Liver (tissue), 9 donors: ENCODE measurements around the gene PTP4A1. TPM values are rescaled to one million over a fixed set of nuclear protein-coding genes. Genes with fewer than 3 reads are reported as not detected.
A peak's percentile ranks its signal among the peaks of the same experiment; 100 is the strongest.

Experiments
- DNase-seq: peaks from one replicate; pipeline ENCODE4 v3.0.0-alpha.2; 2017; ENCODE audit warnings: low spot score
- H3K27ac ChIP-seq, 2 donors: one replicate each; pipeline ENCODE4 v1.7.0; 2013; ENCODE audit warnings: inconsistent platforms in 2 of 2, low read length in 2 of 2, control low read depth in 1 of 2, low read depth in 1 of 2, mild to moderate bottlenecking in 1 of 2
- H3K27me3 ChIP-seq, 4 donors: one replicate each; pipeline versions ENCODE4 v1.6.1 to v1.7.0; 2013; ENCODE audit warnings: low read length in 3 of 4, inconsistent platforms in 1 of 4, mild to moderate bottlenecking in 1 of 4, moderate library complexity in 1 of 4; ENCODE audit not compliant: control insufficient read depth in 4 of 4, insufficient read depth in 4 of 4
- H3K36me3 ChIP-seq, 4 donors: one replicate each; pipeline versions ENCODE4 v1.6.1 to v1.7.0; 2013; ENCODE audit warnings: low read length in 3 of 4, mild to moderate bottlenecking in 3 of 4, low read depth in 1 of 4, moderate library complexity in 1 of 4; ENCODE audit not compliant: control insufficient read depth in 4 of 4, insufficient read depth in 3 of 4
- H3K4me1 ChIP-seq, 4 donors: one replicate each; pipeline versions ENCODE4 v1.6.1 to v1.7.0; 2013; ENCODE audit warnings: low read length in 3 of 4, mild to moderate bottlenecking in 3 of 4, moderate library complexity in 1 of 4; ENCODE audit not compliant: control insufficient read depth in 4 of 4, insufficient read depth in 4 of 4
- H3K4me3 ChIP-seq, 3 donors: one replicate each; pipeline versions ENCODE4 v1.6.1 to v1.7.0; 2013; ENCODE audit warnings: low read length in 3 of 3, control low read depth in 1 of 3, low read depth in 1 of 3, mild to moderate bottlenecking in 1 of 3
- H3K9ac ChIP-seq, 2 donors: one replicate each; pipeline ENCODE4 v1.7.0; 2013; ENCODE audit warnings: low read length in 2 of 2, mild to moderate bottlenecking in 2 of 2, moderate library complexity in 2 of 2, control low read depth in 1 of 2, low read depth in 1 of 2
- H3K9me3 ChIP-seq, 4 donors: one replicate each; pipeline versions ENCODE4 v1.6.1 to v1.7.0; 2013; ENCODE audit warnings: low read length in 3 of 4; ENCODE audit not compliant: control insufficient read depth in 4 of 4
- ATF3 ChIP-seq: IDR thresholded peaks from 2 replicates; pipeline ENCODE4 v1.6.1; 2016; ENCODE audit warnings: antibody characterized with exemption
- CTCF ChIP-seq: fragments of 150-350 bp; IDR thresholded peaks from 2 replicates; pipeline ENCODE4 v1.5.1; 2017; ENCODE audit warnings: improper control_type of control experiment, low read depth, low read length; ENCODE audit not compliant: missing input control
- EGR1 ChIP-seq, 2 donors: IDR thresholded peaks; 2 replicates each; pipeline ENCODE4 v1.6.1; 2016 to 2018; ENCODE audit warnings: antibody characterized with exemption in 2 of 2, low read depth in 2 of 2
- FOXA1 ChIP-seq: IDR thresholded peaks from 2 replicates; pipeline ENCODE4 v1.6.1; 2016; ENCODE audit warnings: antibody characterized with exemption
- FOXA2 ChIP-seq: IDR thresholded peaks from 2 replicates; pipeline ENCODE4 v1.6.1; 2016; ENCODE audit warnings: antibody characterized with exemption
- GABPA ChIP-seq, 2 donors: IDR thresholded peaks in 1 of 2; conservative IDR thresholded peaks in 1 of 2; 2 replicates each; pipeline ENCODE4 v1.6.1; 2016; ENCODE audit warnings: antibody characterized with exemption in 2 of 2, mild to moderate bottlenecking in 1 of 2, moderate library complexity in 1 of 2
- HNF4G ChIP-seq: IDR thresholded peaks from 2 replicates; pipeline ENCODE4 v1.6.1; 2016; ENCODE audit warnings: antibody characterized with exemption
- NR2F2 ChIP-seq: IDR thresholded peaks from 2 replicates; pipeline ENCODE4 v1.6.1; 2016; ENCODE audit warnings: antibody characterized with exemption
- REST ChIP-seq: IDR thresholded peaks from 2 replicates; pipeline ENCODE4 v1.6.1; 2016; ENCODE audit warnings: antibody characterized with exemption, mild to moderate bottlenecking
- RXRA ChIP-seq, 2 donors: IDR thresholded peaks; 2 replicates each; pipeline ENCODE4 v1.6.1; 2017 to 2018; ENCODE audit warnings: antibody characterized with exemption in 2 of 2, mild to moderate bottlenecking in 1 of 2
- TAF1 ChIP-seq: conservative IDR thresholded peaks from 2 replicates; pipeline ENCODE4 v1.6.1; 2016; ENCODE audit warnings: antibody characterized with exemption, mild to moderate bottlenecking
- YY1 ChIP-seq: IDR thresholded peaks from 2 replicates; pipeline ENCODE4 v1.6.1; 2016; ENCODE audit warnings: antibody characterized with exemption, mild to moderate bottlenecking
- WGBS: extraction: QIAGEN DNeasy Blood & Tissue Kit; methylation state at CpG from one replicate; pipeline ENCODE4 v1.1.7; 2013; 5-methylcytosine and 5-hydroxymethylcytosine counted together
- polyA plus RNA-seq, 2 donors: library from polyadenylated mRNA; stranded (reverse) in 1 of 2; unstranded in 1 of 2; fragments of 200-250 nt in 1 of 2; fragments of >200 nt in 1 of 2; fragmentation: Nextera tagmentation in 1 of 2; extraction: Ambion mirVana in 1 of 2; gene quantifications; one replicate each; pipeline versions ENCODE4 v1.2.1 to v1.2.3, GENCODE V29; 2013 to 2015
- total RNA-seq, 2 donors: library from RNA; depleted of rRNA; stranded (reverse); fragments of >200 nt; gene quantifications; one replicate each; pipeline ENCODE4 v1.2.3, GENCODE V29; 2014
- TF ChIP-seq, protein P1 (sequence below): IDR thresholded peaks from 2 replicates; pipeline ENCODE4 v1.6.1; 2016; ENCODE audit warnings: antibody characterized with exemption
- TF ChIP-seq, protein P2 (sequence below): IDR thresholded peaks from 2 replicates; pipeline ENCODE4 v1.6.1; 2016; ENCODE audit warnings: antibody characterized with exemption
- donor health status: healthy.
- donor health status: healthy.
- donor health status: healthy.
- donor health status: healthy.
- donor health status: healthy.

Gene PTP4A1
- total and polyA plus RNA-seq, 4 donors: 34.3 to 237 (median 152) TPM

DNA sequence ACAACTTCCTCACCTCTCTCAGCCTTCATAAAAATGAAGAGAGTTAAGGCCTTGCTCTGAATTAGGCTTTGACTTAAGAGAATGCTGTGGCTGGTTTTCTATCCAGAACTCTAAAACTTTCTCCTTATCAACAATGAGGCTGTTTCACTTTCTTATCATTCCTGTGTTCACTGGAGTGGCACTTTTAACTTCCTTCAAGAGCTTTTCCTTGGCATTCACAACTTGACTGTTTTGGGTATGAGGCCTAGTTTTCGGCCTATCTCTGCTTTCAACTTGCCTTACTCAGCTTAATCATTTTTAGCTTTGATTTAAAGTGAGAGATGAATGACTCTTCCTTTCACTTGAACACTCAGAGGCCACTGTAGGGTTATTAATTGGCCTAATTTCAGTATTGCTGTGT, 4.3 kb upstream of the PTP4A1 start:
- no peaks in the 10 kb centered on the region for H3K9me3 ChIP-seq
- peak overlapping the region in 1 of 2 donors; percentile 17 for H3K27ac ChIP-seq
- DNase-seq: no peak

More for the DNA sequence above, 4.3 kb upstream of the PTP4A1 start:
- 90% methylated on average over 1 of the region's 1 CpG for WGBS
- Histone ChIP-seq H3K4me3 (no peak overlapping the region), H3K4me1 (peaks cover 4 to 19% (median 7%) of the 10 kb centered on the region in 4 donors), H3K36me3 (peaks cover 0 to 3% (median 0%) of the 10 kb centered on the region in 4 donors), H3K9ac (no peak overlapping the region), H3K27me3 (no peaks in the 10 kb centered on the region)
- no peak for TF ChIP-seq NR2F2
- TF ChIP-seq FOXA2: no peak
- TF ChIP-seq FOXA1: no peak
- no peak for TF ChIP-seq YY1
- no peak for TF ChIP-seq REST
- no peak for TF ChIP-seq CTCF
- no peak for TF ChIP-seq EGR1 (IDR thresholded peaks at IDR 0.05; ENCODE audit: low read depth in 2 of 2)
- no peak for TF ChIP-seq HNF4G
- TF ChIP-seq, protein P1, sequence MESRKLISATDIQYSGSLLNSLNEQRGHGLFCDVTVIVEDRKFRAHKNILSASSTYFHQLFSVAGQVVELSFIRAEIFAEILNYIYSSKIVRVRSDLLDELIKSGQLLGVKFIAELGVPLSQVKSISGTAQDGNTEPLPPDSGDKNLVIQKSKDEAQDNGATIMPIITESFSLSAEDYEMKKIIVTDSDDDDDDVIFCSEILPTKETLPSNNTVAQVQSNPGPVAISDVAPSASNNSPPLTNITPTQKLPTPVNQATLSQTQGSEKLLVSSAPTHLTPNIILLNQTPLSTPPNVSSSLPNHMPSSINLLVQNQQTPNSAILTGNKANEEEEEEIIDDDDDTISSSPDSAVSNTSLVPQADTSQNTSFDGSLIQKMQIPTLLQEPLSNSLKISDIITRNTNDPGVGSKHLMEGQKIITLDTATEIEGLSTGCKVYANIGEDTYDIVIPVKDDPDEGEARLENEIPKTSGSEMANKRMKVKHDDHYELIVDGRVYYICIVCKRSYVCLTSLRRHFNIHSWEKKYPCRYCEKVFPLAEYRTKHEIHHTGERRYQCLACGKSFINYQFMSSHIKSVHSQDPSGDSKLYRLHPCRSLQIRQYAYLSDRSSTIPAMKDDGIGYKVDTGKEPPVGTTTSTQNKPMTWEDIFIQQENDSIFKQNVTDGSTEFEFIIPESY: no peak
- TF ChIP-seq TAF1: no peak
- TF ChIP-seq RXRA (IDR thresholded peaks at IDR 0.05): no peak
- TF ChIP-seq ATF3: no peak
- no peak for TF ChIP-seq GABPA (IDR thresholded peaks at IDR 0.05 in 1 of 2, conservative IDR thresholded peaks at IDR 0.05 in 1 of 2)
- TF ChIP-seq, protein P2, sequence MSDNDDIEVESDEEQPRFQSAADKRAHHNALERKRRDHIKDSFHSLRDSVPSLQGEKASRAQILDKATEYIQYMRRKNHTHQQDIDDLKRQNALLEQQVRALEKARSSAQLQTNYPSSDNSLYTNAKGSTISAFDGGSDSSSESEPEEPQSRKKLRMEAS: no peak
